ENCODE measurements around the gene FRMD3.
"Not testable (repeated sequence)": the region's sequence is repeated elsewhere in the genome, so short reads cannot be mapped to it uniquely, and the experiment has no call there.

Gene FRMD3

GRCh38 chr9:83523684-83524083 is 14.5 kb downstream of the FRMD3 start:
- no peak for DNase-seq (ENCODE audit: low spot score)

- DNase-seq (ENCODE audit: low spot score): no peak
These were observed 16.8 kb downstream of the FRMD3 start for GRCh38 chr9:83521411-83521810.

GRCh38 chr9:83521011-83521410 is 17.2 kb downstream of the FRMD3 start:
- DNase-seq (ENCODE audit: low spot score): no peak

GRCh38 chr9:83520292-83520691 is 17.9 kb downstream of the FRMD3 start:
- no peak for DNase-seq (ENCODE audit: low spot score)

GRCh38 chr9:83517980-83518379 is 20.2 kb downstream of the FRMD3 start:
- not testable (repeated sequence) for DNase-seq (ENCODE audit: low spot score)

GRCh38 chr9:83514767-83515166 is 23.4 kb downstream of the FRMD3 start:
- DNase-seq (ENCODE audit: low spot score): no peak

GRCh38 chr9:83512621-83513020 is 25.6 kb downstream of the FRMD3 start:
- DNase-seq (ENCODE audit: low spot score): no peak

GRCh38 chr9:83511051-83511450 is 27.1 kb downstream of the FRMD3 start:
- no peak for DNase-seq (ENCODE audit: low spot score)

- DNase-seq (ENCODE audit: low spot score): no peak
These were observed 28.8 kb downstream of the FRMD3 start for GRCh38 chr9:83509402-83509801.

GRCh38 chr9:83508067-83508466 is 30.1 kb downstream of the FRMD3 start:
- DNase-seq (ENCODE audit: low spot score): no peak

- DNase-seq (ENCODE audit: low spot score): no peak
These were observed 32.9 kb downstream of the FRMD3 start for GRCh38 chr9:83505282-83505681.

- DNase-seq (ENCODE audit: low spot score): no peak
These were observed 34.3 kb downstream of the FRMD3 start for GRCh38 chr9:83503866-83504265.

GRCh38 chr9:83501565-83501964 is 36.6 kb downstream of the FRMD3 start:
- no peak for DNase-seq (ENCODE audit: low spot score)

GRCh38 chr9:83497441-83497840 is 40.8 kb downstream of the FRMD3 start:
- DNase-seq (ENCODE audit: low spot score): no peak

GRCh38 chr9:83491995-83492394 is 46.2 kb downstream of the FRMD3 start:
- no peak for DNase-seq (ENCODE audit: low spot score)

- no peak for DNase-seq (ENCODE audit: low spot score)
These were observed 46.8 kb downstream of the FRMD3 start for GRCh38 chr9:83491413-83491812.

- no peak for DNase-seq (ENCODE audit: low spot score)
These were observed 48.2 kb downstream of the FRMD3 start for GRCh38 chr9:83489961-83490360.

GRCh38 chr9:83484990-83485389 is 53.2 kb downstream of the FRMD3 start:
- no peak for DNase-seq (ENCODE audit: low spot score)

GRCh38 chr9:83483223-83483622 is 55.0 kb downstream of the FRMD3 start:
- DNase-seq (ENCODE audit: low spot score): no peak

GRCh38 chr9:83479765-83480164 is 58.4 kb downstream of the FRMD3 start:
- no peak for DNase-seq (ENCODE audit: low spot score)

- no peak for DNase-seq (ENCODE audit: low spot score)
These were observed 60.6 kb downstream of the FRMD3 start for GRCh38 chr9:83477571-83477970.

GRCh38 chr9:83477120-83477519 is 61.1 kb downstream of the FRMD3 start:
- DNase-seq (ENCODE audit: low spot score): no peak

GRCh38 chr9:83476513-83476912 is 61.7 kb downstream of the FRMD3 start:
- DNase-seq (ENCODE audit: low spot score): no peak

- no peak for DNase-seq (ENCODE audit: low spot score)
These were observed 62.5 kb downstream of the FRMD3 start for GRCh38 chr9:83475741-83476140.

GRCh38 chr9:83474631-83475030 is 63.6 kb downstream of the FRMD3 start:
- DNase-seq (ENCODE audit: low spot score): no peak

All from pons (tissue), 1 donor.